Neural cell (in vitro differentiated cells): ENCODE results near the gene TOB1. TPM values are rescaled to one million over a fixed set of nuclear protein-coding genes. Genes with fewer than 3 reads are reported as not detected.

Experiments
- H2AFZ ChIP-seq: fragments of 200-600, 300-800 bp; sonication (generic), shearing (Covaris generic); 2 replicates; pipeline ENCODE4 v1.6.0; 2014; ENCODE audit warnings: low read depth, mild to moderate bottlenecking, antibody characterized with exemption, low read length, moderate library complexity
- H3F3A ChIP-seq: fragments of 200-600 bp; shearing (Covaris generic); 2 replicates; pipeline ENCODE4 v1.6.1; 2016; ENCODE audit warnings: mild to moderate bottlenecking, moderate library complexity, mixed read lengths, antibody characterized with exemption, low read length; ENCODE audit not compliant: insufficient read depth, poor library complexity, severe bottlenecking
- H3K27ac ChIP-seq: fragments of 200-600, 300-800 bp; sonication (generic), shearing (Covaris generic); 2 replicates; pipeline ENCODE4 v1.5.1; 2014; ENCODE audit warnings: mild to moderate bottlenecking, low read length, moderate library complexity
- H3K27me3 ChIP-seq: fragments of 300-800, 200-600 bp; sonication (generic), shearing (Covaris generic); 2 replicates; pipeline ENCODE4 v1.6.0; 2014; ENCODE audit warnings: mild to moderate bottlenecking, low read depth, low read length, moderate library complexity; ENCODE audit not compliant: insufficient read depth
- H3K36me3 ChIP-seq: fragments of 300-800, 200-600 bp; sonication (generic), shearing (Covaris generic); 2 replicates; pipeline ENCODE4 v1.5.1; 2014; ENCODE audit warnings: mild to moderate bottlenecking, antibody characterized with exemption, low read length, moderate library complexity; ENCODE audit not compliant: insufficient read depth
- H3K4me2 ChIP-seq: fragments of 300-800, 200-600 bp; sonication (generic), shearing (Covaris generic); 2 replicates; pipeline ENCODE4 v1.6.0; 2014; ENCODE audit warnings: mild to moderate bottlenecking, low read length
- H3K4me3 ChIP-seq: fragments of 300-800, 200-600 bp; sonication (generic), shearing (Covaris generic); 2 replicates; pipeline ENCODE4 v1.5.1; 2014; ENCODE audit warnings: mild to moderate bottlenecking, low read length, moderate library complexity
- H3K79me2 ChIP-seq: fragments of 200-600 bp; shearing (Covaris generic); replicated peaks from 2 replicates; pipeline ENCODE4 v1.6.0; 2014; ENCODE audit warnings: mild to moderate bottlenecking, low read length, moderate library complexity; ENCODE audit not compliant: insufficient read depth
- H3K9ac ChIP-seq: fragments of 300-800, 200-600 bp; sonication (generic), shearing (Covaris generic); 2 replicates; pipeline ENCODE4 v1.6.1; 2016; ENCODE audit warnings: mild to moderate bottlenecking, low read length, mixed read lengths
- H3K9me2 ChIP-seq: fragments of 200-600 bp; shearing (Covaris generic); 2 replicates; pipeline ENCODE4 v1.6.1; 2016; ENCODE audit warnings: mild to moderate bottlenecking, low read length, mixed read lengths; ENCODE audit not compliant: insufficient read depth
- H3K9me3 ChIP-seq: fragments of 200-600, 300-800 bp; sonication (generic), shearing (Covaris generic); 2 replicates; pipeline ENCODE4 v1.6.1; 2016; ENCODE audit warnings: mild to moderate bottlenecking, mixed run types, low read length, moderate library complexity, mixed read lengths
- H4K20me1 ChIP-seq: fragments of 200-600 bp; shearing (Covaris generic); 2 replicates; pipeline ENCODE4 v1.6.1; 2016; ENCODE audit warnings: mild to moderate bottlenecking, mixed run types; ENCODE audit not compliant: insufficient read depth
- CTCF ChIP-seq: fragments of 450-650 bp; IDR thresholded peaks from 2 replicates; pipeline ENCODE4 v1.5.1; 2014; ENCODE audit warnings: antibody characterized with exemption, mild to moderate bottlenecking, moderate library complexity; ENCODE audit not compliant: poor library complexity, severe bottlenecking
- EP300 ChIP-seq: fragments of 450-650 bp; conservative IDR thresholded peaks from 2 replicates; pipeline ENCODE4 v1.6.1; 2014; ENCODE audit warnings: antibody characterized with exemption, mild to moderate bottlenecking, moderate library complexity; ENCODE audit not compliant: poor library complexity, severe bottlenecking
- EZH2 ChIP-seq: fragments of 200-600, 300-800 bp; shearing (Covaris generic), sonication (generic); IDR thresholded peaks from 2 replicates; pipeline ENCODE4 v1.6.1; 2014; ENCODE audit warnings: antibody characterized with exemption, low read length, borderline replicate concordance, mild to moderate bottlenecking; ENCODE audit not compliant: insufficient read depth, poor library complexity, severe bottlenecking
- MXI1 ChIP-seq: fragments of 450-650 bp; conservative IDR thresholded peaks from 2 replicates; pipeline ENCODE4 v1.6.1; 2014; ENCODE audit warnings: antibody characterized with exemption, mild to moderate bottlenecking; ENCODE audit not compliant: poor library complexity, severe bottlenecking
- POLR2AphosphoS5 ChIP-seq: IDR thresholded peaks from 2 replicates; pipeline ENCODE4 v1.6.1; 2012
- RAD21 ChIP-seq: fragments of 450-650 bp; conservative IDR thresholded peaks from 2 replicates; pipeline ENCODE4 v1.6.1; 2014; ENCODE audit warnings: antibody characterized with exemption, mild to moderate bottlenecking, moderate library complexity
- REST ChIP-seq: IDR thresholded peaks from 2 replicates; pipeline ENCODE4 v1.6.1; 2012; ENCODE audit warnings: borderline replicate concordance
- SMC3 ChIP-seq: fragments of 450-650 bp; conservative IDR thresholded peaks from 2 replicates; pipeline ENCODE4 v1.6.1; 2014; ENCODE audit warnings: antibody characterized with exemption, mild to moderate bottlenecking, moderate library complexity; ENCODE audit not compliant: poor library complexity
- TAF1 ChIP-seq: IDR thresholded peaks from 2 replicates; pipeline ENCODE4 v1.6.1; 2012; ENCODE audit warnings: low read depth
- polyA plus RNA-seq: library from polyadenylated mRNA; depleted of rRNA; stranded (reverse); fragments of >200 nt; gene quantifications from 2 replicates; pipeline ENCODE4 v1.2.3, GENCODE V29; 2014

The TOB1 gene
- polyA plus RNA-seq, 1 donor from 2014 or later = 8.9 TPM

GRCh38 chr17:50822550-50822949 lies 43.6 kb downstream of the TOB1 start:
- Histone ChIP-seq H3K9me3 (no peaks in the 10 kb centered on the region), H4K20me1 (no peaks in the 10 kb centered on the region), H3K27me3 (no peaks in the 10 kb centered on the region), H3K9ac (no peak overlapping the region), H2AFZ (no peak overlapping the region), H3K4me2 (no peak overlapping the region), H3F3A (no peaks in the 10 kb centered on the region), H3K9me2 (no peaks in the 10 kb centered on the region), H3K27ac (no peak overlapping the region), H3K4me3 (no peak overlapping the region), H3K79me2 (no peaks in the 10 kb centered on the region), H3K36me3 (no peaks in the 10 kb centered on the region)
- TF ChIP-seq MXI1 = no peak
- TF ChIP-seq CTCF = no peak
- no peak for TF ChIP-seq RAD21
- no peak for TF ChIP-seq TAF1
- TF ChIP-seq SMC3 = no peak
- no peak for TF ChIP-seq REST
- TF ChIP-seq EZH2 = no peak
- no peak for TF ChIP-seq EP300
- no peak for TF ChIP-seq POLR2AphosphoS5

GRCh38 chr17:50820651-50821050 lies 45.5 kb downstream of the TOB1 start:
- Histone ChIP-seq H3K9me2 (no peaks in the 10 kb centered on the region), H3K4me2 (no peak overlapping the region), H3K9me3 (no peaks in the 10 kb centered on the region), H3K79me2 (no peaks in the 10 kb centered on the region), H4K20me1 (no peaks in the 10 kb centered on the region), H3F3A (no peaks in the 10 kb centered on the region), H3K4me3 (no peak overlapping the region), H3K36me3 (no peaks in the 10 kb centered on the region), H2AFZ (no peak overlapping the region), H3K27ac (no peak overlapping the region), H3K9ac (no peak overlapping the region), H3K27me3 (no peaks in the 10 kb centered on the region)
- TF ChIP-seq RAD21 (no peak), TAF1 (no peak), SMC3 (no peak), POLR2AphosphoS5 (no peak), CTCF (no peak), MXI1 (no peak), EP300 (no peak), EZH2 (no peak), REST (no peak)
